DLD1 (cell line): ENCODE results near the gene PTPN1.
"Not testable (repeated sequence)": the region's sequence is repeated elsewhere in the genome, so short reads cannot be mapped to it uniquely, and the experiment has no call there.

ENCODE experiments used
- in situ Hi-C: cut with HindIII; loops from 2 replicates; pipeline ENCODE4 v1.10.0; 2017; ENCODE audit warnings: low sequenced_read_pairs

PTPN1 gene

GRCh38 chr20:50526403-50526989 lies 16.3 kb downstream of the PTPN1 start:
- in situ Hi-C loops = no loop called here

- in situ Hi-C loops = no loop called here
These were observed 17.0 kb downstream of the PTPN1 start for GRCh38 chr20:50527068-50527605.

- in situ Hi-C loops = no loop called here
These were observed 17.9 kb downstream of the PTPN1 start for GRCh38 chr20:50528129-50528528.

- in situ Hi-C loops = no loop called here
These were observed 18.7 kb downstream of the PTPN1 start for GRCh38 chr20:50528804-50529351.

DNA sequence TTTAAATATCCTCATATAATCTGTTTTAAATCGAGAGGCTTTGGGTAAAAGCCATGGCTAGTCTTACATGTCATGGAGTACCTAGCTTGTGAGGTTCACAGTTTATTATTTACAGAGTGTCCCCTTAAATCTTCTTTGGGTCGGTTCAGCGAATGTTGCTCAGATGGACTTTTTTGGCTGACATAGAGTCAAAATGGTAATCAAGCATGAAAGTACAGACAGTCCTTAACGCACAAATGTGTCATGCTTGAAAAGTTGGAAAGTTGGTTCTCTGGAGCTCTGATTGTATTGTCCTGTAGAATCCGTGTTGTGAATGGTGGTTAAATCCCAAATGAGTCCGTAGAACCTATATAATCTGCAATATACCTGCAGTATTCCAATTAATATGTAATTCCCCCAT lies 22.0 kb downstream of the PTPN1 start:
- in situ Hi-C loops = no loop called here

DNA sequence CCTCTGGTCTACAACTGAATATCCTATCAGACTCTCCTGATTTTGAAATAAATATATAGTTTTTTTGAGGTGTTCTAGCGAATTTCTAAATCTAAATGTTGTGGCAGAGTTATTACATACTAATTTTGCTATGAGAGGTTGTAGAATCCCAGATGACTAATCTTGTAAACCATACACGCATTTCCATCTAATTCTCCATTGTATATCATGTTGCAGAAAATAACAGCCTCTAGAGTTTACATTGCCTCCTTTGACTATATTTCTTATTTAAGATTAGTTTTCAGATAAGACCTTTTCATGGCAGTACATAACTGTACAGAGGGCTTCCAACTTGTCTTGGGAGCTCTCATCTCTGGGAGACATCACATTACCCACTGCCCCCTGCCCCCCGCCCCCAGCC lies 22.9 kb downstream of the PTPN1 start:
- in situ Hi-C loops = no loop called here

GRCh38 chr20:50533464-50533863 lies 23.3 kb downstream of the PTPN1 start:
- in situ Hi-C loops = no loop called here

DNA sequence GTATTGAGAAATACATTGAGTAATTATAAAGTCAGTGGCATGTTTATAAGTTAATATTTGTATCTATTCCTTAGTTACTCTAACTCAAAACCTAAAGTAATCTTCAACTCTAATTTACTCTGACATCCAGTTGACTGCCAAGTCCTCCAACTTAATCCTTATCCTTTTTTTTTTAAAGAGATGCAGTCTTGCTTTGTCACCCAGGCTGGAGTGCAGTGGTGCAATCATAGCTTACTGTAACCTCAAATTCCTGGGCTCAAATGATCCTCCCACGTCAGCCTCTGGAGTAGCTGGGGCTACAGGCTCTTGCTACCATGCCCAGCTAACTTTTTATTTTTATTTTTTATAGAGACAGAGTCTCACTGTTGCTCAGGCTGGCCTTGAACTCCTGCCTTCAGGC lies 24.4 kb downstream of the PTPN1 start:
- in situ Hi-C loops = no loop called here

DNA sequence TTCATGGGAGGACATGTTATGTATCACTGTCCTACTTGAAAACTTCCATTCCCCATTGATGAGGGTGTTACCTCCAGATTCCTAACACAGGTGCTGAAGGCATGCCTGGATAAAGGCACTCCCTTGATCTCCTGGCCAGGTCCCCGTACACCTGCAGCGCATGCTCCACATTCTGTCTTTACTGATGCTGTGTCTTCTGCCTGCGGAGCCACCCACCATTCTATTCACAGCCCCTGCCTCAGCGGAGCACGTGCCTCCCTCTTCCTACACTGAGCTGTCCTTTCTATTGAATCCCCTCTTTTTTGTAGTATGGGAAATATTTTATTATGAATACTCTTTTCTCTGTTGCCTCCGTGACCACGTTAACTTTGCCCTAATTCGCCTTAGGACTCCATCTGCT lies 25.0 kb downstream of the PTPN1 start:
- in situ Hi-C loops = no loop called here

- in situ Hi-C loops = no loop called here
These were observed 26.1 kb downstream of the PTPN1 start for GRCh38 chr20:50536333-50536732.

GRCh38 chr20:50537546-50538201 lies 27.5 kb downstream of the PTPN1 start:
- in situ Hi-C loops = no loop called here

GRCh38 chr20:50538276-50538675 lies 28.1 kb downstream of the PTPN1 start:
- in situ Hi-C loops = no loop called here

DNA sequence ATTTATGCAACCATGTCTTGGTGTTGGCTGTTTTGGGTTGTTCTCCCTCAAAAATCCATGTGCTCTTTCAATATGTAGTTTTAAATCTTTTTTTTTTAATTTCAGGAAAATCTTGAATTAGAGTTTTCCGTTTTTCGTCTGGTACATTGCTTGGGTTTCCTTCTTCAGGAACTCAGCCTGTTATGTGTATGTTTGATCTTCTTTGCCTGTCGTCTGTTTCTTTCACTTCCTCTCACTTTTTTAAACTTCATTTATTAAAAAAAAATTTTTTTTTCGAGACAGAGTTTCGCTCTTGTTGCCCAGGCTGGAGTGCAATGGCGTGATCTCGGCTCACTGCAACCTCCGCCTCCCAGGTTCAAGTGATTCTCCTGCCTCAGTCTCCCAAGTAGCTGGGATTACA lies 29.6 kb downstream of the PTPN1 start:
- in situ Hi-C loops = not testable (repeated sequence)

- in situ Hi-C loops = no loop called here
These were observed 30.7 kb downstream of the PTPN1 start for GRCh38 chr20:50540620-50541605.

GRCh38 chr20:50541606-50542041 lies 31.4 kb downstream of the PTPN1 start:
- in situ Hi-C loops = no loop called here

DNA sequence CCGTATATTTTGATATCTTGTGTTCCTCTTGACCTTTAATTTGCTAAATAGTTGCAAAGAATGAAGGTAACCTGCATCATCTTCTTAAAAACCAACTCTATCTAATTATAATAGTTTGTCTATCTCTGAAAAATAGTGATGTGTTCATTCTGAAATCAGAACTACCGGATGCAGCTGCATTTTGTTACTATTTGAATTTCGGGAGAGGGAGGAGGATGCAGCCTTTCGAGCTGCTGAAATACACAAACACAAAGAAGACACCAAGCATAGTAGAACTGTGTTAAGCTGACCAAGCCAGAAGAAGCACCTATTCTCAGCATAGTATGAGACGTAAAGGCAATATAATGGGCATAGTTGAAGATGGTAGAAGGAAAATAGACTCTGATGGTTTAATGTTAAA lies 33.1 kb downstream of the PTPN1 start:
- in situ Hi-C loops = no loop called here

- in situ Hi-C loops = no loop called here
These were observed 34.9 kb downstream of the PTPN1 start for GRCh38 chr20:50545126-50545525.

DNA sequence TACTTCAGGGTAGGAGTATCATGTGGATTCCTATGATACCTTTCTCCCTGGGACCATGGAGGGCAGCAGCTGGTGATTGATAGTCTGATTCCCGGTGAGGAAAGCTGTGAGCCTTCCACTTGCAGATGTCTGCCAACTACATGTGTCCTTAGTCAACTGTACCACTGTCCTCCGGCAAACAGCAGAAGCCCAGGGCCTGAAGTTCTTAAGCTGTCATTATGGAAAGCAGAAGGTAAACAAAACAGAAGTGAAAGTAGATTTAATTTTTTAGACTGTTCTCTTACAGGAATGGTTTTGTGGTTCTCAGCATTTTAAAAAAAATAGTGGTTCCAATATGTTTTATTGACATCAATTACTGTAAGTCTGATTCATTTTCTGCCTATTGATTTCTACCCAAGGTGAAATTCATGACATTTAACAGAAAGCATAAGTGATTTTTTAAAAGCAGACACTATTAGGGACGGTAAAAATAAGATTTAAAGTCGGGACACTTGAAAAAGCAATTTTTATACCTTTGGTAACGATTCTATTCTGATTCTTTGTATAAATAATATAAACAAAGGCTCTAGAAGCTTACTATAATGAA lies 36.6 kb downstream of the PTPN1 start:
- in situ Hi-C loops = no loop called here

DNA sequence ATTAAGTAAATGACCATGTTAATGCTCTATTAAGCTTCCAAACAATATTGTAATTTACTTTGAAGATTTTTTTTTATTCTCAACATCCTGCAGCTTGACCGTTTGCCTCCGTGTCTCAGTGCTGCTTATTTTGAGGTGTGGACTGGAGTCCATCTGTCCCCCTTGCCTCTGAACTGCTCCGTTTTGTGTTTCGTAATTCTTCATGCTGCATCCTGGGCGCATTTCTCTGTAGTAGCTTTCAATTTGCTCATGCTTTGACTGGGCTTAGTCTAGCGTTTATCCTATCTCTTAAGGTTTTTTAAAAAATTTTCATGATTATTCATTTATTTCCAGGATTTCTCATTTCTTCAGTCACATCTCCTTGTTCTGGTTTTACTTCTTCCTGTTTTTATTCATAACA lies 37.8 kb downstream of the PTPN1 start:
- in situ Hi-C loops = no loop called here

DNA sequence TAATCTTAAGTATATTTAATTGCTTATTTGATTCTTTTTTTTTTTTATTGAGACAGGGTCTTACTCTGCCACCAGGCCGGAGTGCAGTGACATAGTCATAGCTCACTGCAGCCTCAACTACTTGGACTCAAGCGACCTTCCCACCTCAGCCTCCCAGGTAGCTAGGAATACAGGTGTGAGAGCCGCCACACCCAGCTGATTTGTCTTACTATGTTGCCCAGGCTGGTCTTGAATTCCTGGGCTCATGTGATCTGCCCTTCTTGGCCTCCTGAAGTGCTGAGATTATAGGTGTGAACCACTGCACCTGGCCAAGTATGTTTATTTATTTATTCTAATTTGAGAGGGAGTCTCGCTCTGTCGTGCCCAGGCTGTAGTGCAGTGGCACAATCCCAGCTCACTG lies 38.2 kb downstream of the PTPN1 start:
- in situ Hi-C loops = no loop called here

DNA sequence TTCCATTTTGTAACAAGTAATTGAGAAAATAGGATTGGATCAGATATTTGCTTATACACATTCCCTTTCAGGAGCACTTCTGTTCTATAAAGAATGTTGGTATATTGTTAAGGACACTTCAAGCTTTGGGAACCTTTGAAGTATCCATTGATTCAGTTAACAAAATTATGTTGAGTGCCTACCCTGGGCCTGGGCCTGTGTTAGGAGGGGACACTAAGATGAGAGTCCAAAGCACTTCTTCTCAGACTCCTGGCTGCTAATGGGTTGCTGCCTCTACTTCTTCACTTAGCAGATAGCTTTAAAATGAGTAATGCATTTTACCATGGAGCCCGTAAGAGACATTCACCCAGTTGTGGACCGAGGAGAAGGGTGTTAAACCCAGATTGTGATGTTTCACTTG lies 40.3 kb downstream of the PTPN1 start:
- in situ Hi-C loops = no loop called here
